HEK293T (cell line): ENCODE data around the gene OR5H2.

Experiments used
- CTCF ChIA-PET: fragments of 350-600 bp; formaldehyde crosslinking; extraction: SDS; loops from one replicate; lab custom pipeline; 2021; ENCODE audit warnings: antibody characterized with exemption, inconsistent platforms; lab: Yijun Ruan, JAX
- POLR2A ChIA-PET: fragments of 350-600 bp; formaldehyde crosslinking; extraction: SDS; loops from one replicate; lab custom pipeline; 2020; ENCODE audit warnings: antibody characterized with exemption, inconsistent platforms; lab: Yijun Ruan, JAX
- DNase-seq: peaks from one replicate; pipeline ENCODE4 v3.0.0; 2012; ENCODE audit warnings: mixed read lengths; ENCODE audit errors: extremely low spot score
- ARNT ChIP-seq: fragments of 450-650 bp; IDR thresholded peaks from 2 replicates; pipeline ENCODE4 v1.6.1; 2017; ENCODE audit warnings: mild to moderate bottlenecking
- BHLHE40 ChIP-seq: fragments of 450-650 bp; IDR thresholded peaks from 2 replicates; pipeline ENCODE4 v1.6.1; 2016; ENCODE audit warnings: mild to moderate bottlenecking, moderate library complexity, borderline replicate concordance
- CTBP1 ChIP-seq: fragments of 450-650 bp; IDR thresholded peaks from 2 replicates; pipeline ENCODE4 v1.6.1; 2016; ENCODE audit warnings: borderline replicate concordance
- ELF4 ChIP-seq: fragments of 450-650 bp; IDR thresholded peaks from 2 replicates; pipeline ENCODE4 v1.6.1; 2017; ENCODE audit warnings: antibody characterized with exemption
- FOXA1 ChIP-seq: fragments of 450-650 bp; IDR thresholded peaks from 2 replicates; pipeline ENCODE4 v1.6.1; 2016; ENCODE audit warnings: mild to moderate bottlenecking
- FOXK2 ChIP-seq: fragments of 450-650 bp; IDR thresholded peaks from 2 replicates; pipeline ENCODE4 v1.6.1; 2016; ENCODE audit warnings: mild to moderate bottlenecking
- FOXM1 ChIP-seq: fragments of 450-650 bp; IDR thresholded peaks from 2 replicates; pipeline ENCODE4 v1.6.1; 2017; ENCODE audit warnings: mild to moderate bottlenecking, borderline replicate concordance
- HDGF ChIP-seq: fragments of 450-650 bp; IDR thresholded peaks from 2 replicates; pipeline ENCODE4 v1.6.1; 2017; ENCODE audit warnings: antibody characterized with exemption, borderline replicate concordance
- L3MBTL2 ChIP-seq: fragments of 450-650 bp; conservative IDR thresholded peaks from 2 replicates; pipeline ENCODE4 v1.6.1; 2016; ENCODE audit warnings: mild to moderate bottlenecking
- LEF1 ChIP-seq: fragments of 450-650 bp; IDR thresholded peaks from 2 replicates; pipeline ENCODE4 v1.6.1; 2017; ENCODE audit warnings: mild to moderate bottlenecking, borderline replicate concordance
- NFRKB ChIP-seq: fragments of 450-650 bp; IDR thresholded peaks from 2 replicates; pipeline ENCODE4 v1.6.1; 2016; ENCODE audit warnings: mild to moderate bottlenecking, moderate library complexity
- PKNOX1 ChIP-seq: fragments of 450-650 bp; IDR thresholded peaks from 2 replicates; pipeline ENCODE4 v1.6.1; 2016
- SP1 ChIP-seq: fragments of 450-650 bp; IDR thresholded peaks from 2 replicates; pipeline ENCODE4 v1.6.1; 2017
- SUZ12 ChIP-seq: fragments of 450-650 bp; IDR thresholded peaks from 2 replicates; pipeline ENCODE4 v1.6.1; 2016; ENCODE audit warnings: mild to moderate bottlenecking
- TARDBP ChIP-seq: fragments of 450-650 bp; IDR thresholded peaks from 2 replicates; pipeline ENCODE4 v1.6.1; 2016
- ZNF384 ChIP-seq: fragments of 450-650 bp; IDR thresholded peaks from 2 replicates; pipeline ENCODE4 v1.6.1; 2016

Gene OR5H2

GRCh38 chr3:98259707-98260106 is 22.6 kb upstream of the OR5H2 start:
- POLR2A ChIA-PET = no interaction called here
- DNase-seq = peak; percentile 12
- TF ChIP-seq HDGF (no peak), FOXA1 (no peak), SP1 (no peak), PKNOX1 (no peak), TARDBP (no peak), ELF4 (no peak), ZNF384 (no peak), L3MBTL2 (no peak), FOXK2 (no peak), ARNT (no peak), LEF1 (no peak), NFRKB (no peak), FOXM1 (no peak), BHLHE40 (no peak), CTBP1 (no peak), SUZ12 (no peak)
- CTCF ChIA-PET = no interaction called here

- TF ChIP-seq LEF1 (no peak), HDGF (no peak), FOXM1 (no peak), TARDBP (no peak), ELF4 (no peak), FOXA1 (no peak), SUZ12 (no peak), NFRKB (no peak), ZNF384 (no peak), PKNOX1 (no peak), FOXK2 (no peak), L3MBTL2 (no peak), CTBP1 (no peak), ARNT (no peak), SP1 (no peak), BHLHE40 (no peak)
- POLR2A ChIA-PET = no interaction called here
- no peak for DNase-seq
- CTCF ChIA-PET = no interaction called here
Observed at GRCh38 chr3:98262046-98262445, 20.3 kb upstream of the OR5H2 start.

- CTCF ChIA-PET = no interaction called here
- TF ChIP-seq NFRKB (no peak), L3MBTL2 (no peak), LEF1 (no peak), ARNT (no peak)
- POLR2A ChIA-PET = no interaction called here
- DNase-seq = no peak
Observed at GRCh38 chr3:98263944-98264343, 18.4 kb upstream of the OR5H2 start, which contains the start of gene OR5H6. Gene OR5H6 (plus strand): TSS chr3:98264244. CDS start chr3:98264333, 89 bp downstream.

GRCh38 chr3:98269846-98270245 is 12.5 kb upstream of the OR5H2 start:
- DNase-seq = no peak
- ChIA-PET POLR2A (no interaction called here), CTCF (interaction anchor here (0.6 kb wide), 1 partner anchor 60 kb away, joined by 3 read pairs; no protein-coding TSS in a partner anchor)
- TF ChIP-seq SP1 = no peak
- no peak for TF ChIP-seq SUZ12
- no peak for TF ChIP-seq ARNT

- POLR2A ChIA-PET = no interaction called here
- no peak for TF ChIP-seq SUZ12
- no peak for TF ChIP-seq TARDBP
- TF ChIP-seq FOXK2 = no peak
- TF ChIP-seq BHLHE40 = no peak
- no peak for TF ChIP-seq NFRKB
- TF ChIP-seq L3MBTL2 = no peak
- no peak for TF ChIP-seq ARNT
- TF ChIP-seq ELF4 = no peak
- no peak for TF ChIP-seq HDGF
- TF ChIP-seq FOXM1 = no peak
- no peak for TF ChIP-seq LEF1
- TF ChIP-seq SP1 = no peak
- TF ChIP-seq ZNF384 = no peak
- no peak for TF ChIP-seq FOXA1
- no peak for TF ChIP-seq PKNOX1
- DNase-seq = no peak
- CTCF ChIA-PET = no interaction called here
Observed at GRCh38 chr3:98272126-98272525, 10.2 kb upstream of the OR5H2 start.

GRCh38 chr3:98274914-98275313 is 7.4 kb upstream of the OR5H2 start:
- DNase-seq = no peak
- TF ChIP-seq ZNF384 (no peak), TARDBP (no peak), SUZ12 (no peak), ELF4 (no peak), CTBP1 (no peak), NFRKB (no peak), FOXA1 (no peak), ARNT (no peak), FOXM1 (no peak), LEF1 (no peak), SP1 (no peak), L3MBTL2 (no peak), BHLHE40 (no peak), PKNOX1 (no peak), HDGF (no peak), FOXK2 (no peak)
- POLR2A ChIA-PET = no interaction called here
- CTCF ChIA-PET = no interaction called here
